Astrocyte of the spinal cord (primary cell): ENCODE data around the gene GADD45A.

Experiments
- DNase-seq: peaks from one replicate; pipeline ENCODE4 v3.0.0; 2011; ENCODE audit warnings: low read depth, low spot score
- H3K4me3 ChIP-seq: 2 replicates; pipeline ENCODE4 v1.5.1; 2011; ENCODE audit warnings: low read depth, mild to moderate bottlenecking, low read length, moderate library complexity
- CTCF ChIP-seq: IDR thresholded peaks from 2 replicates; pipeline ENCODE4 v1.5.1; 2012; ENCODE audit warnings: low read depth, mild to moderate bottlenecking, low read length, inconsistent platforms
- in situ Hi-C: cut with HindIII; loops from 2 replicates; pipeline ENCODE4 v1.10.0; 2017; ENCODE audit warnings: low sequenced_read_pairs

Gene GADD45A

GRCh38 chr1:67687649-67688048, 2.6 kb downstream of the GADD45A start:
- TF ChIP-seq CTCF = no peak
- in situ Hi-C loops = no loop called here
- DNase-seq = peak; percentile 80
- H3K4me3 ChIP-seq = peak overlapping the region; percentile 97

GRCh38 chr1:67688526-67689219, 3.7 kb downstream of the GADD45A start:
- no peak for TF ChIP-seq CTCF
- no peak for DNase-seq
- in situ Hi-C loops = no loop called here
- H3K4me3 ChIP-seq = no peak overlapping the region

GRCh38 chr1:67689267-67690017, 4.4 kb downstream of the GADD45A start:
- TF ChIP-seq CTCF = no peak
- in situ Hi-C loops = no loop called here
- no peak overlapping the region for H3K4me3 ChIP-seq
- DNase-seq = no peak

GRCh38 chr1:67690018-67690363, 5.0 kb downstream of the GADD45A start:
- DNase-seq = no peak
- H3K4me3 ChIP-seq = no peak overlapping the region
- TF ChIP-seq CTCF = no peak
- in situ Hi-C loops = no loop called here

DNA sequence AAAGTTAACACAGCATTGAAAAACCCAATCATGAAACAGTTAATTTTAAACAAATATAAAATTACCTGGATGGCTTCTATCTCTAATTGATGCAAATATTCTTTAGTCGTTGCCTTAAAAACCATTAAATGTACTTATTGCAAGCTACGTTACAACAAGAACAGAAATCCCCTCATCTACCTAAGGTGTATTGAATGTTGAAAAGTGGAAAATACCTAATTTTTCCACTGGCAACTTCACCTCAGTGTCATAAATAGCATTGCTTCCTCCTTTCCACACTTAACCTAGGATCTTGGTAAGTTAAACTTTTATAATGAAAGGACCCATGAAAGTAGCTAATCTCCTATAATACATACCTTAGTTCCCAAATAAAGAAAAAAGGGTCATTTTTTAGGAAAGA, 5.4 kb downstream of the GADD45A start:
- no peak for TF ChIP-seq CTCF
- H3K4me3 ChIP-seq = no peak overlapping the region
- DNase-seq = no peak
- in situ Hi-C loops = no loop called here

DNA sequence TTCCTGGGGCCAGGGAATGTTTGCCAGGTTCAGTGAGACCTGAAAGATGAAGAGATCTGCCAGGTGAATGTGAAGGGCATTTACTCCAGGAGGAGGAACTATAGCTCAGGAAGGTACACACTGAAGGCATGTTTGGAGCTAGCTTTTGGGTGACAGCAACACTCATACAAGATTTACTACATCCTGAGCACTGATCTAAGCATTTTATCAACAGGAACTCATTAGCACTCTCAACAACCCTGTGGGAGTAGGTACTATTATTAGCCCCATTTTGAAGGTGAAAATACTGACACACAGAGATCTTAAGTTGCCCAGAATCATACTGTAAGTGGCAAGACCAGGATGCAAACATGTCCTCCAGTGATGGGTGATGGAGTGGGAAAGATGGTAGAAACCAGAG, 6.7 kb downstream of the GADD45A start:
- H3K4me3 ChIP-seq = no peak overlapping the region
- no peak for DNase-seq
- TF ChIP-seq CTCF = no peak
- in situ Hi-C loops = no loop called here
